ENCODE measurements around the gene EXOC3L1.
A peak's percentile ranks its signal among the peaks of the same experiment; 100 is the strongest.

The EXOC3L1 gene

GRCh38 chr16:67198238-67198734, 8.3 kb upstream of the EXOC3L1 start:
- no peak for DNase-seq

- DNase-seq = no peak
Observed at GRCh38 chr16:67197704-67198103, 7.8 kb upstream of the EXOC3L1 start.

GRCh38 chr16:67196881-67197280, 6.9 kb upstream of the EXOC3L1 start:
- DNase-seq = no peak

GRCh38 chr16:67195676-67196075, 5.7 kb upstream of the EXOC3L1 start:
- no peak for DNase-seq

- DNase-seq = no peak
Observed at GRCh38 chr16:67194260-67194659, 4.3 kb upstream of the EXOC3L1 start.

GRCh38 chr16:67193536-67193935, 3.6 kb upstream of the EXOC3L1 start:
- DNase-seq = no peak

GRCh38 chr16:67192781-67193361, 2.9 kb upstream of the EXOC3L1 start:
- DNase-seq = no peak

GRCh38 chr16:67191995-67192681, 2.2 kb upstream of the EXOC3L1 start, which contains the start of gene E2F4:
TSS of gene E2F4 (plus strand) at chr16:67192155. CDS start at chr16:67192228, 73 bp downstream.
- DNase-seq = peak; percentile 86

- DNase-seq = no peak
Observed at GRCh38 chr16:67191411-67191994, 1.6 kb upstream of the EXOC3L1 start.

- DNase-seq = no peak
Observed at GRCh38 chr16:67190448-67191399, 788 bp upstream of the EXOC3L1 start.

GRCh38 chr16:67188798-67189197, 1.1 kb downstream of the EXOC3L1 start:
- DNase-seq = no peak

- no peak for DNase-seq
Observed at GRCh38 chr16:67188323-67188722, 1.6 kb downstream of the EXOC3L1 start.

- DNase-seq = no peak
Observed at GRCh38 chr16:67187175-67187890, 2.6 kb downstream of the EXOC3L1 start.

- DNase-seq = no peak
Observed at GRCh38 chr16:67186550-67186950, 3.4 kb downstream of the EXOC3L1 start.

GRCh38 chr16:67185651-67186134, 4.2 kb downstream of the EXOC3L1 start:
- no peak for DNase-seq

- DNase-seq = peak; percentile 23
Observed at GRCh38 chr16:67184995-67185650, 4.8 kb downstream of the EXOC3L1 start.

GRCh38 chr16:67184453-67184994, 5.4 kb downstream of the EXOC3L1 start:
- no peak for DNase-seq

GRCh38 chr16:67183627-67184452, 6.1 kb downstream of the EXOC3L1 start, which contains the start of gene MATCAP1:
TSS of gene MATCAP1 (minus strand) at chr16:67183963. CDS start at chr16:67180610, 3,353 bp downstream.
- peak; percentile 82 for DNase-seq

GRCh38 chr16:67183284-67183626, 6.7 kb downstream of the EXOC3L1 start:
- no peak for DNase-seq

GRCh38 chr16:67182288-67182687, 7.6 kb downstream of the EXOC3L1 start:
- DNase-seq = no peak

Data from KG1 (cell line).